OCI-LY7 (cell line): ENCODE measurements around the gene TDRD7.

Experiments used
- CTCF ChIP-seq: fragments of 200-600 bp; sonication (generic); conservative IDR thresholded peaks from 2 replicates; pipeline ENCODE4 v1.5.1; 2014; ENCODE audit warnings: mild to moderate bottlenecking, antibody characterized with exemption, low read length, moderate library complexity, mixed read lengths
- EZH2phosphoT487 ChIP-seq: fragments of 200-600 bp; sonication (generic); IDR thresholded peaks from 2 replicates; pipeline ENCODE4 v1.6.1; 2018; ENCODE audit warnings: low read depth, borderline replicate concordance, mild to moderate bottlenecking, mixed run types, antibody characterized with exemption, low read length, moderate library complexity, mixed read lengths

GRCh38 chr9:97500263-97500662 is 88.4 kb downstream of the TDRD7 start:
- TF ChIP-seq CTCF (no peak), EZH2phosphoT487 (no peak)
